Adipose tissue (tissue), 3 donors: ENCODE results near the gene EXD2. TPM values are rescaled to one million over a fixed set of nuclear protein-coding genes. Genes with fewer than 3 reads are reported as not detected.
"Not testable (repeated sequence)": the region's sequence is repeated elsewhere in the genome, so short reads cannot be mapped to it uniquely, and the experiment has no call there.

Experiments
- H3K27ac ChIP-seq: one replicate; pipeline ENCODE4 v1.5.1; 2013; ENCODE audit warnings: low read depth, low read length
- WGBS, 3 donors: extraction: QIAGEN DNeasy Blood & Tissue Kit; methylation state at CpG; one replicate each; pipeline ENCODE4 v1.1.7; 2013; 5-methylcytosine and 5-hydroxymethylcytosine counted together
- polyA plus RNA-seq, 3 donors: library from polyadenylated mRNA; stranded (reverse); fragments of 200-250 nt; gene quantifications; one replicate each; pipeline ENCODE4 v1.2.3, GENCODE V29; 2013
- donor health status: healthy with polysubstance abuse.
- donor health status: Bipolar disorder and iron deficiency.
- donor health status: healthy.

EXD2 gene, protein sequence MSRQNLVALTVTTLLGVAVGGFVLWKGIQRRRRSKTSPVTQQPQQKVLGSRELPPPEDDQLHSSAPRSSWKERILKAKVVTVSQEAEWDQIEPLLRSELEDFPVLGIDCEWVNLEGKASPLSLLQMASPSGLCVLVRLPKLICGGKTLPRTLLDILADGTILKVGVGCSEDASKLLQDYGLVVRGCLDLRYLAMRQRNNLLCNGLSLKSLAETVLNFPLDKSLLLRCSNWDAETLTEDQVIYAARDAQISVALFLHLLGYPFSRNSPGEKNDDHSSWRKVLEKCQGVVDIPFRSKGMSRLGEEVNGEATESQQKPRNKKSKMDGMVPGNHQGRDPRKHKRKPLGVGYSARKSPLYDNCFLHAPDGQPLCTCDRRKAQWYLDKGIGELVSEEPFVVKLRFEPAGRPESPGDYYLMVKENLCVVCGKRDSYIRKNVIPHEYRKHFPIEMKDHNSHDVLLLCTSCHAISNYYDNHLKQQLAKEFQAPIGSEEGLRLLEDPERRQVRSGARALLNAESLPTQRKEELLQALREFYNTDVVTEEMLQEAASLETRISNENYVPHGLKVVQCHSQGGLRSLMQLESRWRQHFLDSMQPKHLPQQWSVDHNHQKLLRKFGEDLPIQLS
- polyA plus RNA-seq = 10 to 100 TPM in 2 of 3 donors, 1 to 10 TPM in 1; 5.8 to 18.5 (median 11.1) TPM

DNA sequence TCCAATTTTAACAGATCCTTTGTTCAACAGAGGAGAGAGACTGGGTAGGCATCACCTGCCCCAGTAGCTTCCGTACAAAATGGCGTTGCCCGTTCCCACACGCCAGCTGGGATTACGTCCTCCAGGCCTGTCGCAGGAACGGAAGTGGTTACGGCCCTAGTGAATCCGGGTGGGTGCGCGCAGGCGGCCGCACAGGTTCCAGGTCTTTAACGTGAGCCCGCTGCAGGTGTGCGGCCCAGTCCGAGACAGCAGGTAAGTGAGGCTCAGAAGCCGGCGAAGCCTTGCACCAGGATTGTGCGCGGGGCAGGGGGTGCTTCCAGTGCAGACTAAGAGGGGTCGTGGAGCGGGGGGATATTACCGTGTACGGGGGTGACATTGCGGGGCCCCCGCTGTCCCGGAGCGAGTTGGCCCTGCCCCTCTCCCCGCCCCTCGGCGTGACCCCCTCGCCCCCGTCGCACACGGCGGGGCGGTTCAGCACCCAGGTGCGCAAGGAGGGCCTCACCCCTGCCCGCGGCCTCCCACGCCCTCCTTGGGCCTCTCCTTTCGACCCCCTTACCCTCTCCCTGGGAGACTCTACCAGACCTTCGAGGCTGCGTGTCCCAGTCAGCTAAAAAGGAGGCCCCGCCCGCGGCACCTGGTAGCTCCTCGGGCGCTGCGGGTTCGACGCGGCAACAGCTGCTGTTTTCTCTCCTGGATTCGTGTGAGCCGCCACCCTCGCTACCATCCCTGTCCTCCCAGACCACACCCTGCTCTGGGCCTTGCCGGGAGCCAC lies at the start of gene EXD2:
TSS of gene EXD2 (plus strand) at position 159 of the 772 bp plus-strand sequence. CDS start 17,973 bp downstream, outside the sequence.
- 0 to 1% (median 1%) methylated on average over 53 to 58 of the region's 58 CpGs for WGBS, 3 donors
- no peak within 1 kb of the TSS for H3K27ac ChIP-seq

- WGBS, 3 donors = 50 to 64% (median 60%) methylated on average over 1 of the region's 1 CpG
- H3K27ac ChIP-seq = no peak overlapping the region
Observed at GRCh38 chr14:69141550-69141949, 49.7 kb upstream of the EXD2 start.

GRCh38 chr14:69142101-69142500 lies 49.2 kb upstream of the EXD2 start:
- no peak overlapping the region for H3K27ac ChIP-seq
- 88 to 94% (median 94%) methylated on average over 5 of the region's 5 CpGs for WGBS, 3 donors

DNA sequence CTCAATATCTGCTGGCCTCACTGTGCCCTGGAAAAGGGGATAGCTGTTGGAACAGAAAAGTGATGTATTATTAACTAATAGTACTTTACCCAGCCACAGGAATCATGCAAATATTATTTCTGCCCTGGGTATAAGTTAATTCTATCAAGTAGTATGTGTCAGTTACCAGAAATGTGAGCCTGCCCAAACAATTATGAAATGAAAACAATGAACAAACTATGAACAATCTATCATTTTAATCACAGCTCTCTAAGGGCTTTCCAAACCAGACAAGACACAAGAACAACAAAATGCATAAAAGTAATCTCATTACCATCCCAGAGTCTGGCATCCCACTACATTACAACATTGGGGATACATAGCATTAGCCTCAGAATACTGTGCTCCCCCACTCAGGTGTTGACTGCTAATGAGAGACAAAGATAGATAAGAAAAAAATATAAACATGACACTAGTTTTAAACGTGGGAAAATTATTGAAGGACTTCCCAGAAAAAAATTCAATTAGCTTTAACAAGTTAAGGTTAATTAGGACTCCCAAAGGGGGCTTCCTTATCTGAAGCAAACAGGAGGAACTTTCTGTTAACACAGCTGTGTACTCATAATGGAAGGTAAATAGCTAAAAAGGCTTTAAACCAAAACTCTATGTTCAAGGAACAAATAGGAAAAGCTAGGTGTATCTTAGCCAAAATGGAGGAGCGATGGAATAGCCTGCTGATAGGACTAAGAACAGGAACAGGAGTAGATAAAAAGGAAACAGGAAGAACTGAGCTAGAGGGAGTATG lies 41.6 kb upstream of the EXD2 start:
- H3K27ac ChIP-seq = no peak overlapping the region
- 31 to 44% (median 33%) methylated on average over 2 of the region's 2 CpGs for WGBS, 3 donors

DNA sequence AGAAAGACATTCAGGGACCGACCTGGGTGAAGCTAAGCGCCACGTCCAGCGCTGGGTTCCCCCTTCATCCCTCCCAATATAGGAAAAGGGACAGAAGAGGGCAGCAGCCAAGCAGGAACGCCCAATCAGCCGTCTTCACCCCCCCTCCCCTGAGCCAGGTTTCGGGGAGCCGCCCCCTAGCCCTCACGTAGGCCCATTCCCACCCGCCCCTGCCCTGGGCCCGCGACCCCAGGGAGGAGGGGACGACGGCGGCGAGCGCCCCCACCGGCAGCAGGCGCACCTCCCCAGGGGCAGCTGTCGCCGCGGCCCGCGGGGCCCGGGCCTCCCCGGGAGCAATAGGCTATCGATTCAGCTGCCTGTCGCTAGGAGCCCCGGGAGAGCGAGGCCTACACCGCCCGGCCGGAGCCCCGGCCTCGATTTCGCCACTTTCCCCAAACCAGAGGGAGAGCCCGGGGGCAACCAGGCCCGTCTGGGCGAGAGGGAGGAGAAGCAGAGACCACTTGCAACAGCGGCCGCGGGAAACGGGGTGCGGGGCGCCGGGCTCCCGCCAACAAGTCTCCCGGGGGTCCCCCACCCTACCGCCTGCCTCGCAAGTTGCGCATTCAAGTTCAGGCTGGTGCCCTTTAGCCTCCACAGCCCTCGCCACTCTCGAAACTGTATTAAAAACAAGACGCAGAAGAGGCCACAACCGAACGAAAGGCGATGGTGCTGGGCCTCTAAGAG lies 39.7 kb upstream of the EXD2 start:
- H3K27ac ChIP-seq = peak overlapping the region; percentile 72
- 0% methylated on average over 41 to 56 of the region's 57 CpGs for WGBS, 3 donors

GRCh38 chr14:69152181-69152901 lies 39.0 kb upstream of the EXD2 start:
- WGBS, 3 donors = 0% methylated on average over 35 to 38 of the region's 38 CpGs
- H3K27ac ChIP-seq = peak overlapping the region; percentile 72

GRCh38 chr14:69152902-69153151 lies 38.5 kb upstream of the EXD2 start, which contains the start of gene DCAF5:
TSS of gene DCAF5 (minus strand) at chr14:69153119. CDS start at chr14:69152978, 141 bp downstream.
- WGBS, 3 donors = 0 to 1% (median 0%) methylated on average over 14 to 26 of the region's 26 CpGs

DNA sequence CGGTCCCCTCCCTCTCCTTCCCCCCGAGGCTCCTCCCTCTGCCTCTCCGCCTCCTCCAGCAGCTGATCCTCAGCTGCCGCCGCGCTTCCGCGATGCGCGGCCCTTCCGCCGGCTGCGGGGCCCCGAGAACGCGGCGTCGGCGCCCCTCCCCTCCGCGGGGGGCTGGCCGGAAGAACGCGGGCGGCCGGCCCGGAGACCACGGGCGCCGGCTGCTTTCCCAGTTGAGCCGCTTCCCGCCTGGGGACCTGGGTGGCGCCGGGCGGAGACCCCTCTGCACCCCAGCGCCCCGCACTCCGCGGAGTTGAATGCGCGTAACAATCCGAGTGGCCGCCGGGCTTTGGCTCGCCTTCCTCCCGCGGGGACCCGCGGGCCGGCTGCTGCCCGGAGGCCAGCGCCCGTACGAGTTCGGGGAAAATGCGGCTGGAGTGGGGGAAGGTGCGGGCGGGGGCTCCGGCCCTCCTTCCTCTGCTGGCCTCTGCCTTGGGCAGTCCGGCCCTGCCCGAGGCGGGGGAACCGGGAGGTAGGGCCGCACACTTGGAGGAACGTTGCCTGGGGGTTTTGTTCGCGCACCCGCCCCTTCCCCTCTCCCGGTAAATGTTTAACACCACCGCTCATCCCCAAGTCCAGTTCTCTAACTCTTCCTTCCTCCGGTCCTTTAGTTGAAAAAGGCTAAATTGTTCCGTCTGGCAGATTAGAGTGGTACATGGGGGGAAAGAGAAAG lies 38.0 kb upstream of the EXD2 start:
- no peak overlapping the region for H3K27ac ChIP-seq
- 0 to 1% (median 1%) methylated on average over 57 to 72 of the region's 72 CpGs for WGBS, 3 donors

More at GRCh38 chr14:69152902-69153151, 38.5 kb upstream of the EXD2 start, which contains the start of gene DCAF5:
- peak within 1 kb of the TSS; percentile 72 for H3K27ac ChIP-seq

- 2 to 4% (median 2%) methylated on average over 13 of the region's 13 CpGs for WGBS, 3 donors
Observed at GRCh38 chr14:69153873-69154270, 37.4 kb upstream of the EXD2 start.

GRCh38 chr14:69154779-69155178 lies 36.5 kb upstream of the EXD2 start:
- H3K27ac ChIP-seq = no peak overlapping the region
- WGBS, 3 donors = 11 to 55% (median 49%) methylated on average over 4 of the region's 4 CpGs

More at GRCh38 chr14:69153873-69154270, 37.4 kb upstream of the EXD2 start:
- H3K27ac ChIP-seq = no peak overlapping the region

- no peak overlapping the region for H3K27ac ChIP-seq
Observed at GRCh38 chr14:69156224-69156623, 35.1 kb upstream of the EXD2 start.

GRCh38 chr14:69161590-69161989 lies 29.7 kb upstream of the EXD2 start:
- 73 to 87% (median 86%) methylated on average over 1 of the region's 1 CpG for WGBS, 3 donors

DNA sequence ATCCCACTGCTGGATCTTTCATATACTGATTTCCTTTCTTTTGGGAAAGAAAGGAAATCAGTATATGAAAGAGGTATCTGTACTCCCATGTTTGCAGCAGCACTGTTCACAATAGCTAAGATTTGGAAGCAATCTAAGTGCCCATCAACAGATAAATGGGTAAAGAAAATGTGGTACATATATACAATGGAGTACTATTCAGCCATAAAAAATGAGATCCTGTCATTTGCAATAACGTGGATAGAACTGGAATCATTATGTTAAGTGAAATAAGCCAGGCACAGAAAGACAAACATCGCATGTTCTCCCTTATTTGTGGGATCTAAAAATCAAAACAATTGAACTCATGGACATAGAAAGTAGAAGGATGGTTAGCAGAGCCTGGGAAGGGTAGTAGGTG lies 25.5 kb upstream of the EXD2 start:
- not testable (repeated sequence) for H3K27ac ChIP-seq
- WGBS, 3 donors = 85 to 91% (median 88%) methylated on average over 2 of the region's 2 CpGs

More at GRCh38 chr14:69161590-69161989, 29.7 kb upstream of the EXD2 start:
- no peak overlapping the region for H3K27ac ChIP-seq

DNA sequence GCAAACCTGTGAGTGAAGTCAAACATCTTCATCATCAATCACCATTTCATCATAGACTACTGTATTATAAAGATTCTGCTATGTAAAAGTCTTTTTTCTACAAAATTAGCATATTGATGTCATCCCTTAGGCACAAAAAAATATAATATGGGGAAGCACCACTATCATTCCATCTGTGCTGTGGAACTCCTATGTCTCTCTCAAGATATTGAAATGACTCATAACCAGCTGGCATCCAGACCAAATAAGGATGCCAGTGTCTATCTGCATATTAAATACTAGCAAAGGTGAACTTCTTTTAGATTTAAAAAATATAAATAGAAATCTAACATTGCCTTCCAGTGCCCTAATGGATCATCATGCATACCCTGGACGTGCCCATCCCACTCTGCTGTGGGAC lies 20.5 kb upstream of the EXD2 start:
- H3K27ac ChIP-seq = no peak overlapping the region
- 83 to 94% (median 91%) methylated on average over 1 of the region's 1 CpG for WGBS, 3 donors

DNA sequence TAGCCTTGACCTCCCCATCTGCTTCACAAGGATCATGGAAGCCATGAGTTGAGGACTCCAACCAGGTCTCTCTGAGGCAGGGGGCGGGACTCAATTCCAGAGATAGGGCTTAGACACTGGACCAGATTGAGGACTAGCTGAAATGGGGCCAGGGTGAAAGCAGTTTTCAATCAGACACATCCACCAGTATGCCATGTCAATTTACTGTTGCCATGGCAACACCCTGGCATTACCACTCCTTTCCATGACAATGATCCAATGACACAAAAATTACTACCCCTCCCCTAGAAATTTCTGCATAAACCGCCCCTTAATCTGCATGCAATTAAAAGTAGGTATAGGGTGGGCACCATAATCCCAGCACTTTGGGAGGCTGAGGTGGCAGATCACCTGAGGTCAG lies 19.7 kb upstream of the EXD2 start:
- no peak overlapping the region for H3K27ac ChIP-seq
- WGBS, 3 donors = 89 to 96% (median 90%) methylated on average over 2 of the region's 2 CpGs

DNA sequence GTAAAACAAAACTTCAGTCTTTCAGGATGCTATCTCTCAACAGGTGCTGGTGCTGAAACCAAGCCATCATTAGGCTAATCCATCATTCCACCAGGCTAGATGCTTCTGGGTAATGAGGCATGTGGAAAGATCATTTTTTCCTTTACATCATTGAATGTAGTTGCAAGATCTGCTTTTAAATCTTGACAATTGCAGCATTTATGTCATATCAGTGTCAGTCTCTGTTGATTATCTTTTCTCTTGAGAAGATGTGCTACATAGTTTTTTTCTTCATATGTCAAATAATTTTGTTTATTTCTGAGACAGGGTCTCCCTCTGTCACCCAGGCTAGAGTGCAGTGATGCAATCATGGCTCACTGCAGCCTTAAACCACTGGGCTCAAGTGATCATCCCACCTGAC lies 16.2 kb upstream of the EXD2 start:
- no peak overlapping the region for H3K27ac ChIP-seq

DNA sequence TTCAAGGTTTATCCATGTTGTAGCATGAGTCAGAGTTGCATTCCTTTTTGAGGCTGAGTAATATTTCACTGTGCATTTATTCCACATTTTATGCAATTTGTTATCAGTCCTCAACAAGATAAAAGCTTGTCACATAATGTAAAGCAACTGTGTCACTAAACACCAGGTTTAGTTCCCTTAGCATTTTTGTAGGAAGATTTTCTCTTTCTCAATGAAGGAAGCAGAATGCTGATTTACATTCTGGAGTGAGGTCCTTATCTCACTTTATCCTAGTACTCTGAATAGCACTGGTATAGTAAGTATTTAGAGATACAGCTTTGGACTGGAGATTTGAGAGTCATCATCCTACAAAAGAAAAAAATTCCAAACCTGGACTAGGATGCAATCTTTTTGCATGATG lies 9.8 kb upstream of the EXD2 start:
- no peak overlapping the region for H3K27ac ChIP-seq
